OCI-LY3 (cell line): ENCODE measurements around the gene MTFR2.

Experiments used
- H2AFZ ChIP-seq: fragments of 200-600, 300-600 bp; shearing (Covaris generic); 2 replicates; pipeline ENCODE4 v1.6.0; 2014; ENCODE audit warnings: antibody characterized with exemption, low read depth, low read length
- H3K27ac ChIP-seq: fragments of 200-600, 300-600 bp; sonication (generic); 2 replicates; pipeline ENCODE4 v1.5.1; 2014; ENCODE audit warnings: mild to moderate bottlenecking, low read length, moderate library complexity, mixed read lengths
- H3K27me3 ChIP-seq: fragments of 200-600, 300-600 bp; sonication (generic); 2 replicates; pipeline ENCODE4 v1.6.1; 2014; ENCODE audit warnings: low read depth, low read length, mixed read lengths
- H3K36me3 ChIP-seq: fragments of 200-600, 300-600 bp; sonication (generic); replicated peaks from 2 replicates; pipeline ENCODE3; 2014; ENCODE audit warnings: low read depth, low read length, mixed read lengths
- H3K4me1 ChIP-seq: fragments of 300-600, 200-600 bp; sonication (generic); 2 replicates; pipeline ENCODE4 v1.6.1; 2014; ENCODE audit warnings: low read length, mixed read lengths
- H3K4me2 ChIP-seq: fragments of 200-600, 300-600 bp; sonication (generic); 2 replicates; pipeline ENCODE4 v1.6.1; 2014; ENCODE audit warnings: low read length, mixed read lengths
- H3K4me3 ChIP-seq: fragments of 300-600, 200-600 bp; sonication (generic); 2 replicates; pipeline ENCODE4 v1.5.1; 2014; ENCODE audit warnings: antibody characterized with exemption, mild to moderate bottlenecking, low read length, moderate library complexity
- H3K79me2 ChIP-seq: fragments of 300-600, 200-600 bp; shearing (Covaris generic); 2 replicates; pipeline ENCODE4 v1.6.1; 2014; ENCODE audit warnings: mild to moderate bottlenecking, low read length, mixed read lengths
- H3K9ac ChIP-seq: fragments of 300-600, 200-600 bp; shearing (Covaris generic); 2 replicates; pipeline ENCODE4 v1.6.0; 2014; ENCODE audit warnings: mild to moderate bottlenecking, low read length, moderate library complexity
- H3K9me3 ChIP-seq: fragments of 200-600, 300-600 bp; shearing (Covaris generic); 2 replicates; pipeline ENCODE4 v1.6.1; 2014; ENCODE audit warnings: low read length, mixed read lengths; ENCODE audit not compliant: insufficient read depth
- H4K20me1 ChIP-seq: fragments of 200-600, 300-600 bp; sonication (generic); 2 replicates; pipeline ENCODE4 v1.6.1; 2016; ENCODE audit warnings: low read length, mixed read lengths; ENCODE audit not compliant: insufficient read depth
- EZH2phosphoT487 ChIP-seq: fragments of 200-600 bp; shearing (Covaris generic); IDR thresholded peaks from 2 replicates; pipeline ENCODE4 v1.6.1; 2018; ENCODE audit warnings: antibody characterized with exemption, mixed run types, low read depth
- TF ChIP-seq, protein P1 (sequence below): fragments of 200-600, 300-600 bp; sonication (generic); IDR thresholded peaks from 2 replicates; pipeline ENCODE4 v1.5.1; 2014; ENCODE audit warnings: antibody characterized with exemption, low read length, low read depth

The MTFR2 gene

DNA sequence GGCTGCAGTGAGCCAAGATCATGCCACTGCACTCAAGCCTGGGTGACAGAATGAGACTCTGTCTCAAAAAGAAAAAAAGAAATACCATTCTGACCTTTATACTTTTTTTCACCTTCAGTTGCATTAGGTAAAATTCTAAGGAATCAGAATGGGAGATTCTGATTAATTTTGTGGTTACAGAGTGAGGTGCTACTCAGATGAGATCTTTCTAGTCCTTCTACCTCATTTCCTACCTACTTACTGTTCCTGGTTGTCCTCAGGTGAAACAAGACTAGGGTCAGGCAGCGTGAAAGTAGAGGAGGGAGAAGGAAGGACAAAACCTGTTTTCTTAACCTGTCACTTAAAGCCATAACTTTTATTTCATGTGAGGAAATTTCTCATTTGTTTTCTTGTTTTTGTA, 63.7 kb downstream of the MTFR2 start:
- Histone ChIP-seq H4K20me1 (no peaks in the 10 kb centered on the region), H3K9me3 (no peaks in the 10 kb centered on the region), H3K27ac (no peak overlapping the region), H3K27me3 (no peaks in the 10 kb centered on the region), H3K36me3 (no peaks in the 10 kb centered on the region), H2AFZ (no peak overlapping the region), H3K4me2 (no peak overlapping the region), H3K4me1 (peaks cover 16% of the 10 kb centered on the region), H3K4me3 (no peak overlapping the region), H3K79me2 (no peaks in the 10 kb centered on the region), H3K9ac (no peak overlapping the region)
- TF ChIP-seq, protein P1, sequence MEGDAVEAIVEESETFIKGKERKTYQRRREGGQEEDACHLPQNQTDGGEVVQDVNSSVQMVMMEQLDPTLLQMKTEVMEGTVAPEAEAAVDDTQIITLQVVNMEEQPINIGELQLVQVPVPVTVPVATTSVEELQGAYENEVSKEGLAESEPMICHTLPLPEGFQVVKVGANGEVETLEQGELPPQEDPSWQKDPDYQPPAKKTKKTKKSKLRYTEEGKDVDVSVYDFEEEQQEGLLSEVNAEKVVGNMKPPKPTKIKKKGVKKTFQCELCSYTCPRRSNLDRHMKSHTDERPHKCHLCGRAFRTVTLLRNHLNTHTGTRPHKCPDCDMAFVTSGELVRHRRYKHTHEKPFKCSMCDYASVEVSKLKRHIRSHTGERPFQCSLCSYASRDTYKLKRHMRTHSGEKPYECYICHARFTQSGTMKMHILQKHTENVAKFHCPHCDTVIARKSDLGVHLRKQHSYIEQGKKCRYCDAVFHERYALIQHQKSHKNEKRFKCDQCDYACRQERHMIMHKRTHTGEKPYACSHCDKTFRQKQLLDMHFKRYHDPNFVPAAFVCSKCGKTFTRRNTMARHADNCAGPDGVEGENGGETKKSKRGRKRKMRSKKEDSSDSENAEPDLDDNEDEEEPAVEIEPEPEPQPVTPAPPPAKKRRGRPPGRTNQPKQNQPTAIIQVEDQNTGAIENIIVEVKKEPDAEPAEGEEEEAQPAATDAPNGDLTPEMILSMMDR: no peak

DNA sequence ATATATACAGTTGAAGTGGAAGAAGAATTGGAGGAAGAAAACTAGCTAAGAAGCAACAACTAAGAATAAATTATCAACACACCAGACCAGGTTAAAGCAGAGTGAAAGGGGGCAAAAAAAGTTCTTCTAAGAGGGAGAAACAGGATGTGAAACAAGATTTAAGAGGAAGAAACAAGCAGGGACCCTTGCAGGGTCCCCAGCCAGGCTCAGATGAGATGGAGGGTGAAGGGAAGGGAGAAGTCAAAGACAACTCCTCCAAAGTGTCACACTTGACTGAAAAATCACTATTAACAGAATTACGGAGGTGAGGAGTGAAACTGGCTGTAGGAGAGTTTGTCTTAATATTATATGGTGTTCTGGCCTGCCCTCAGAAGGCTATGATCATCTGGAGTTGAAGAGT, 65.4 kb downstream of the MTFR2 start:
- H3K9me3 ChIP-seq: no peaks in the 10 kb centered on the region
- H3K4me3 ChIP-seq: no peak overlapping the region
- no peaks in the 10 kb centered on the region for H3K79me2 ChIP-seq
- no peaks in the 10 kb centered on the region for H3K36me3 ChIP-seq
- no peaks in the 10 kb centered on the region for H4K20me1 ChIP-seq
- H3K27me3 ChIP-seq: no peaks in the 10 kb centered on the region
- TF ChIP-seq, protein P1: no peak
- TF ChIP-seq EZH2phosphoT487: no peak
- H3K4me2 ChIP-seq: peak overlapping the region; percentile 43
- no peak overlapping the region for H3K27ac ChIP-seq
- peaks cover 16% of the 10 kb centered on the region for H3K4me1 ChIP-seq
- no peak overlapping the region for H2AFZ ChIP-seq
- H3K9ac ChIP-seq: no peak overlapping the region

DNA sequence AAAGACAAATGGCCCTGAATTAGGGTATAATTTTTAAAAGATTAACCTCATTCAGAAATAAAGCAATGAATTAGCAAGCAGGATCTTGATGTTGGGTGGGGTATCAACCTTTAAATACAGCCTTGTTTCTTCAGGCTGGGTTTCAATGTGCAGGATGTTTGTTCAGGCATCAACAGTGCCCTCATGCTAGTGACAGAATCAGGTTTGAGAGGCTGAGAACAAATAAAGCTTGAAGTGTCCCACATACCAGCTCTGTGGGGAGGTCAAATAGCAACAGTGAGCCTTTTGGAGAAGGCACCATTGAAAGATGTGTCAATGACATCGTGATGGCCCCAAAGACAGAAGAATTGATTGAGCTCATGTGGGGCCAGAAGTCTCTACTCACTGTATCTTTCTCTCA, 68.2 kb downstream of the MTFR2 start:
- TF ChIP-seq, protein P1: no peak
- TF ChIP-seq EZH2phosphoT487: no peak
- Histone ChIP-seq H3K27me3 (no peaks in the 10 kb centered on the region), H3K4me3 (no peak overlapping the region), H4K20me1 (no peaks in the 10 kb centered on the region), H3K79me2 (no peaks in the 10 kb centered on the region), H3K27ac (no peak overlapping the region), H3K36me3 (no peaks in the 10 kb centered on the region), H3K9ac (no peak overlapping the region), H2AFZ (no peak overlapping the region), H3K9me3 (no peaks in the 10 kb centered on the region), H3K4me2 (no peak overlapping the region), H3K4me1 (peaks cover 16% of the 10 kb centered on the region)

DNA sequence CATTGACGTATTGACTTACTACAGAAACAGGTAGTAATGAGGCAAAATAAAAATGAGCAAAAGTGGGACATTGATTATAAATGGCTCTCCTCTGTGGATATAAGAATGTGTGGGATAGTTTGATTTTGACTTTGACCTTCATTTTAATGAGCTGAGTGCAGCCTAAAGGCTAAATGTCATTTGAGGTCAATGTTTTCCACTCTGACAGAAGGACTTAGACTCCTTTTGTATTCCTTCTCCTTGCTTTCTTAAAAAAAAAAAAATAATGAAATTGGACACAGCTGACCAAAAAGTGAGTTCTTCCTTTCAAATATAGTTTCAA, 68.6 kb downstream of the MTFR2 start:
- no peaks in the 10 kb centered on the region for H3K9me3 ChIP-seq
- H3K4me2 ChIP-seq: no peak overlapping the region
- H3K36me3 ChIP-seq: no peaks in the 10 kb centered on the region
- H3K27ac ChIP-seq: no peak overlapping the region
- H2AFZ ChIP-seq: no peak overlapping the region
- H3K4me3 ChIP-seq: no peak overlapping the region
- H3K79me2 ChIP-seq: no peaks in the 10 kb centered on the region
- peaks cover 16% of the 10 kb centered on the region for H3K4me1 ChIP-seq
- no peaks in the 10 kb centered on the region for H3K27me3 ChIP-seq
- TF ChIP-seq, protein P1: no peak
- TF ChIP-seq EZH2phosphoT487: no peak
- no peak overlapping the region for H3K9ac ChIP-seq
- H4K20me1 ChIP-seq: no peaks in the 10 kb centered on the region
